Esophagus squamous epithelium (tissue), 4 donors: ENCODE measurements around the gene PRPF38A.

ENCODE experiments used
- CTCF ChIP-seq, 6 experiments: fragments of 450-650 bp in 4 of 6; fragments of 200-600 bp in 2 of 6; sonication (generic) in 2 of 6; IDR thresholded peaks; one replicate each; pipeline ENCODE4 v1.5.1; 2016 to 2019; ENCODE audit warnings: antibody characterized with exemption in 6 of 6, mild to moderate bottlenecking in 4 of 6, moderate library complexity in 4 of 6
- POLR2A ChIP-seq, 4 donors: fragments of 450-650 bp; IDR thresholded peaks; one replicate each; pipeline ENCODE4 v1.6.1; 2017; ENCODE audit warnings: antibody characterized with exemption in 4 of 4, mild to moderate bottlenecking in 4 of 4, moderate library complexity in 3 of 4

- TF ChIP-seq CTCF (IDR thresholded peaks at IDR 0.05) (no peak), POLR2A (IDR thresholded peaks at IDR 0.05) (no peak)
Measured at GRCh38 chr1:52460694-52461093, 56.3 kb downstream of the PRPF38A start.
